Liver (tissue), 9 donors: ENCODE data around the gene MRC2. TPM values are rescaled to one million over a fixed set of nuclear protein-coding genes. Genes with fewer than 3 reads are reported as not detected.
"Not testable (repeated sequence)": the region's sequence is repeated elsewhere in the genome, so short reads cannot be mapped to it uniquely, and the experiment has no call there.

ENCODE experiments used
- DNase-seq: peaks from one replicate; pipeline ENCODE4 v3.0.0-alpha.2; 2017; ENCODE audit warnings: low spot score
- H3K27ac ChIP-seq, 2 donors: one replicate each; pipeline ENCODE4 v1.7.0; 2013; ENCODE audit warnings: inconsistent platforms in 2 of 2, low read length in 2 of 2, control low read depth in 1 of 2, low read depth in 1 of 2, mild to moderate bottlenecking in 1 of 2
- H3K27me3 ChIP-seq, 4 donors: one replicate each; pipeline versions ENCODE4 v1.6.1 to v1.7.0; 2013; ENCODE audit warnings: low read length in 3 of 4, inconsistent platforms in 1 of 4, mild to moderate bottlenecking in 1 of 4, moderate library complexity in 1 of 4; ENCODE audit not compliant: control insufficient read depth in 4 of 4, insufficient read depth in 4 of 4
- H3K36me3 ChIP-seq, 4 donors: one replicate each; pipeline versions ENCODE4 v1.6.1 to v1.7.0; 2013; ENCODE audit warnings: low read length in 3 of 4, mild to moderate bottlenecking in 3 of 4, low read depth in 1 of 4, moderate library complexity in 1 of 4; ENCODE audit not compliant: control insufficient read depth in 4 of 4, insufficient read depth in 3 of 4
- H3K4me1 ChIP-seq, 4 donors: one replicate each; pipeline versions ENCODE4 v1.6.1 to v1.7.0; 2013; ENCODE audit warnings: low read length in 3 of 4, mild to moderate bottlenecking in 3 of 4, moderate library complexity in 1 of 4; ENCODE audit not compliant: control insufficient read depth in 4 of 4, insufficient read depth in 4 of 4
- H3K4me3 ChIP-seq, 3 donors: one replicate each; pipeline versions ENCODE4 v1.6.1 to v1.7.0; 2013; ENCODE audit warnings: low read length in 3 of 3, control low read depth in 1 of 3, low read depth in 1 of 3, mild to moderate bottlenecking in 1 of 3
- H3K9ac ChIP-seq, 2 donors: one replicate each; pipeline ENCODE4 v1.7.0; 2013; ENCODE audit warnings: low read length in 2 of 2, mild to moderate bottlenecking in 2 of 2, moderate library complexity in 2 of 2, control low read depth in 1 of 2, low read depth in 1 of 2
- H3K9me3 ChIP-seq, 4 donors: one replicate each; pipeline versions ENCODE4 v1.6.1 to v1.7.0; 2013; ENCODE audit warnings: low read length in 3 of 4; ENCODE audit not compliant: control insufficient read depth in 4 of 4
- ATF3 ChIP-seq: IDR thresholded peaks from 2 replicates; pipeline ENCODE4 v1.6.1; 2016; ENCODE audit warnings: antibody characterized with exemption
- EGR1 ChIP-seq, 2 donors: IDR thresholded peaks; 2 replicates each; pipeline ENCODE4 v1.6.1; 2016 to 2018; ENCODE audit warnings: antibody characterized with exemption in 2 of 2, low read depth in 2 of 2
- FOXA1 ChIP-seq: IDR thresholded peaks from 2 replicates; pipeline ENCODE4 v1.6.1; 2016; ENCODE audit warnings: antibody characterized with exemption
- FOXA2 ChIP-seq: IDR thresholded peaks from 2 replicates; pipeline ENCODE4 v1.6.1; 2016; ENCODE audit warnings: antibody characterized with exemption
- GABPA ChIP-seq, 2 donors: IDR thresholded peaks in 1 of 2; conservative IDR thresholded peaks in 1 of 2; 2 replicates each; pipeline ENCODE4 v1.6.1; 2016; ENCODE audit warnings: antibody characterized with exemption in 2 of 2, mild to moderate bottlenecking in 1 of 2, moderate library complexity in 1 of 2
- HNF4G ChIP-seq: IDR thresholded peaks from 2 replicates; pipeline ENCODE4 v1.6.1; 2016; ENCODE audit warnings: antibody characterized with exemption
- MAX ChIP-seq: IDR thresholded peaks from 2 replicates; pipeline ENCODE4 v1.6.1; 2016; ENCODE audit warnings: antibody characterized with exemption
- NR2F2 ChIP-seq: IDR thresholded peaks from 2 replicates; pipeline ENCODE4 v1.6.1; 2016; ENCODE audit warnings: antibody characterized with exemption
- RAD21 ChIP-seq, 2 donors: IDR thresholded peaks; 2 replicates each; pipeline ENCODE4 v1.6.1; 2016; ENCODE audit warnings: antibody characterized with exemption in 2 of 2, mild to moderate bottlenecking in 2 of 2
- REST ChIP-seq: IDR thresholded peaks from 2 replicates; pipeline ENCODE4 v1.6.1; 2016; ENCODE audit warnings: antibody characterized with exemption, mild to moderate bottlenecking
- RXRA ChIP-seq, 2 donors: IDR thresholded peaks; 2 replicates each; pipeline ENCODE4 v1.6.1; 2017 to 2018; ENCODE audit warnings: antibody characterized with exemption in 2 of 2, mild to moderate bottlenecking in 1 of 2
- SP1 ChIP-seq: IDR thresholded peaks from 2 replicates; pipeline ENCODE4 v1.6.1; 2018; ENCODE audit warnings: antibody characterized with exemption, mild to moderate bottlenecking
- TAF1 ChIP-seq: conservative IDR thresholded peaks from 2 replicates; pipeline ENCODE4 v1.6.1; 2016; ENCODE audit warnings: antibody characterized with exemption, mild to moderate bottlenecking
- YY1 ChIP-seq: IDR thresholded peaks from 2 replicates; pipeline ENCODE4 v1.6.1; 2016; ENCODE audit warnings: antibody characterized with exemption, mild to moderate bottlenecking
- WGBS: extraction: QIAGEN DNeasy Blood & Tissue Kit; methylation state at CpG from one replicate; pipeline ENCODE4 v1.1.7; 2013; 5-methylcytosine and 5-hydroxymethylcytosine counted together
- polyA plus RNA-seq, 2 donors: library from polyadenylated mRNA; stranded (reverse) in 1 of 2; unstranded in 1 of 2; fragments of 200-250 nt in 1 of 2; fragments of >200 nt in 1 of 2; fragmentation: Nextera tagmentation in 1 of 2; extraction: Ambion mirVana in 1 of 2; gene quantifications; one replicate each; pipeline versions ENCODE4 v1.2.1 to v1.2.3, GENCODE V29; 2013 to 2015
- total RNA-seq, 2 donors: library from RNA; depleted of rRNA; stranded (reverse); fragments of >200 nt; gene quantifications; one replicate each; pipeline ENCODE4 v1.2.3, GENCODE V29; 2014
- donor health status: healthy.
- donor health status: healthy.
- donor health status: healthy.
- donor health status: healthy.
- donor health status: healthy.

MRC2 gene
- total and polyA plus RNA-seq, 4 donors = 0.49 to 81.1 (median 2.8) TPM

GRCh38 chr17:62692721-62693431 is 65.4 kb downstream of the MRC2 start:
- no peak overlapping the region for H3K4me3 ChIP-seq
- no peak overlapping the region for H3K9ac ChIP-seq
- 83% methylated on average over 14 of the region's 14 CpGs for WGBS
- H3K9me3 ChIP-seq = no peaks in the 10 kb centered on the region
- H3K27ac ChIP-seq = no peak overlapping the region
- TF ChIP-seq NR2F2 (no peak), RAD21 (IDR thresholded peaks at IDR 0.05) (peak in 1 of 2 donors; percentile 33), ATF3 (no peak)
- H3K36me3 ChIP-seq = no peaks in the 10 kb centered on the region
- peak; percentile 87 for DNase-seq
- H3K4me1 ChIP-seq = peaks cover 0 to 1% (median 0%) of the 10 kb centered on the region in 4 donors
- no peaks in the 10 kb centered on the region for H3K27me3 ChIP-seq

GRCh38 chr17:62693616-62694409 is 66.3 kb downstream of the MRC2 start:
- TF ChIP-seq ATF3 = no peak
- no peak for TF ChIP-seq FOXA2
- TF ChIP-seq RXRA (IDR thresholded peaks at IDR 0.05) = no peak
- TF ChIP-seq HNF4G = no peak
- no peak for TF ChIP-seq FOXA1
- TF ChIP-seq SP1 = no peak
- TF ChIP-seq RAD21 (IDR thresholded peaks at IDR 0.05) = no peak
- TF ChIP-seq NR2F2 = no peak
- TF ChIP-seq GABPA (IDR thresholded peaks at IDR 0.05 in 1 of 2, conservative IDR thresholded peaks at IDR 0.05 in 1 of 2) = no peak
- no peak for TF ChIP-seq TAF1
- Histone ChIP-seq H3K9ac (no peak overlapping the region), H3K4me3 (no peak overlapping the region), H3K9me3 (no peaks in the 10 kb centered on the region), H3K27ac (no peak overlapping the region), H3K36me3 (no peaks in the 10 kb centered on the region), H3K27me3 (no peaks in the 10 kb centered on the region), H3K4me1 (peaks cover 0 to 1% (median 0%) of the 10 kb centered on the region in 4 donors)
- 86% methylated on average over 19 of the region's 19 CpGs for WGBS
- DNase-seq = no peak

GRCh38 chr17:62695093-62695738 is 67.7 kb downstream of the MRC2 start:
- not testable (repeated sequence) for H3K4me3 ChIP-seq, H3K36me3 ChIP-seq, H3K9me3 ChIP-seq, H3K4me1 ChIP-seq, DNase-seq, H3K27ac ChIP-seq, H3K27me3 ChIP-seq, H3K9ac ChIP-seq
- WGBS = 89% methylated on average over 5 of the region's 5 CpGs

- TF ChIP-seq YY1 = no peak
- no peak for TF ChIP-seq SP1
- TF ChIP-seq MAX = no peak
- TF ChIP-seq REST = no peak
- TF ChIP-seq FOXA2 = no peak
- no peak for TF ChIP-seq RAD21 (IDR thresholded peaks at IDR 0.05)
- no peak for TF ChIP-seq GABPA (IDR thresholded peaks at IDR 0.05 in 1 of 2, conservative IDR thresholded peaks at IDR 0.05 in 1 of 2)
- no peak for TF ChIP-seq EGR1 (IDR thresholded peaks at IDR 0.05; ENCODE audit: low read depth in 2 of 2)
- no peak overlapping the region for H3K9ac ChIP-seq
- no peak overlapping the region for H3K27ac ChIP-seq
- peaks cover 0 to 1% (median 0%) of the 10 kb centered on the region in 4 donors for H3K4me1 ChIP-seq
- H3K27me3 ChIP-seq = no peaks in the 10 kb centered on the region
- no peaks in the 10 kb centered on the region for H3K36me3 ChIP-seq
- H3K4me3 ChIP-seq = no peak overlapping the region
- H3K9me3 ChIP-seq = no peaks in the 10 kb centered on the region
- WGBS = 85% methylated on average over 10 of the region's 10 CpGs
- DNase-seq = no peak
Observed at GRCh38 chr17:62696256-62696655, 68.8 kb downstream of the MRC2 start.
